GM12878 (cell line): ENCODE results near the gene CIAO1. TPM values are rescaled to one million over a fixed set of nuclear protein-coding genes. Genes with fewer than 3 reads are reported as not detected.

Source experiments
- ATAC-seq: fragments of 200-7000 bp; cut with Tn5 transposase; 3 replicates; pipeline ENCODE4 v1.9.1; 2020; ENCODE audit warnings: mild to moderate bottlenecking, moderate library complexity
- BruUV-seq: library from RNA; stranded (reverse); fragments of 400-500 nt; replicated peaks from 2 replicates; lab custom pipeline; 2021; lab: Mats Ljungman, UMichigan
- CTCF ChIA-PET: fragments of 300-600 bp; sonication (Branson Sonifier 250); formaldehyde crosslinking; extraction: SDS; loops from one replicate; lab custom pipeline; 2021; ENCODE audit warnings: inconsistent platforms; lab: Yijun Ruan, JAX
- POLR2A ChIA-PET: fragments of 350-600 bp; formaldehyde crosslinking; extraction: SDS; loops from one replicate; lab custom pipeline; 2021; ENCODE audit warnings: inconsistent platforms; lab: Charles Lee
- RAD21 ChIA-PET: fragments of 300-600 bp; sonication (Branson Sonifier 250); formaldehyde crosslinking; loops from one replicate; lab custom pipeline; 2023; ENCODE audit warnings: antibody characterized with exemption; ENCODE audit not compliant: unreplicated experiment; lab: Charles Lee
- SMC1A ChIA-PET: fragments of 300-600 bp; sonication (Branson Sonifier 250); formaldehyde crosslinking; loops from one replicate; lab custom pipeline; 2023; ENCODE audit not compliant: unreplicated experiment, uncharacterized antibody; lab: Charles Lee
- DNase-seq: peaks from one replicate; pipeline ENCODE4 v3.0.0-alpha.2; 2011; ENCODE audit warnings: low read depth, low spot score
- FAIRE-seq: peaks from 3 replicates; lab custom pipeline; 2011; peaks lifted over from hg19 to GRCh38; lab: Jason Lieb, UNC
- H2AFZ ChIP-seq: 2 replicates; pipeline ENCODE4 v1.6.0; 2011; ENCODE audit warnings: low read depth, low read length, control low read depth; ENCODE audit not compliant: control insufficient read depth
- H3K27ac ChIP-seq: 2 replicates; pipeline ENCODE4 v1.5.1; 2011; ENCODE audit warnings: control low read depth; ENCODE audit not compliant: control insufficient read depth, insufficient read depth
- H3K27me3 ChIP-seq, 2 experiments: replicated peaks in 1 of 2; 2 replicates each; pipeline versions ENCODE4 v1.6.0 to v1.6.1; 2011; ENCODE audit warnings: low read length in 1 of 2; ENCODE audit not compliant: control insufficient read depth in 2 of 2, insufficient read depth in 2 of 2
- H3K36me3 ChIP-seq, 2 experiments: 2 replicates each; pipeline ENCODE4 v1.5.1; 2011; ENCODE audit warnings: low read length in 1 of 2; ENCODE audit not compliant: control insufficient read depth in 2 of 2, insufficient read depth in 2 of 2
- H3K4me1 ChIP-seq: 2 replicates; pipeline ENCODE4 v1.6.1; 2011; ENCODE audit warnings: mild to moderate bottlenecking, low read length, moderate library complexity, mixed read lengths; ENCODE audit not compliant: control insufficient read depth, insufficient read depth
- H3K4me2 ChIP-seq: 2 replicates; pipeline ENCODE4 v1.6.0; 2011; ENCODE audit warnings: control low read depth; ENCODE audit not compliant: control insufficient read depth, insufficient read depth
- H3K4me3 ChIP-seq: fragments of 200-600 bp; sonication (generic); 2 replicates; pipeline ENCODE4 v1.5.1; 2016
- H3K79me2 ChIP-seq: 2 replicates; pipeline ENCODE4 v1.6.0; 2011; ENCODE audit warnings: low read length; ENCODE audit not compliant: control insufficient read depth, insufficient read depth
- H3K9ac ChIP-seq: 2 replicates; pipeline ENCODE4 v1.8.0; 2011; ENCODE audit warnings: low read length, control low read depth, mixed read lengths; ENCODE audit not compliant: control insufficient read depth, insufficient read depth
- H3K9me3 ChIP-seq: replicated peaks from 3 replicates; pipeline ENCODE4 v1.5.1; 2011; ENCODE audit warnings: mild to moderate bottlenecking, low read length; ENCODE audit not compliant: control insufficient read depth, insufficient read depth
- H4K20me1 ChIP-seq: 2 replicates; pipeline ENCODE4 v1.6.0; 2011; ENCODE audit not compliant: control insufficient read depth, insufficient read depth
- EED ChIP-seq: sonication (generic); IDR thresholded peaks from 2 replicates; pipeline ENCODE4 v1.6.1; 2016; ENCODE audit warnings: antibody characterized with exemption, low read depth
- ESRRA ChIP-seq: IDR thresholded peaks from 2 replicates; pipeline ENCODE4 v1.6.1; 2012; ENCODE audit warnings: mild to moderate bottlenecking, low read length, improper control_type of control experiment
- GABPA ChIP-seq: IDR thresholded peaks from 2 replicates; pipeline ENCODE4 v1.6.1; 2014; ENCODE audit warnings: antibody characterized with exemption, low read depth, mild to moderate bottlenecking, inconsistent platforms
- IKZF1 ChIP-seq: fragments of 450-650 bp; conservative IDR thresholded peaks from 2 replicates; pipeline ENCODE4 v1.6.1; 2017; ENCODE audit warnings: antibody characterized with exemption, mild to moderate bottlenecking
- KLF5 ChIP-seq: fragments of 450-650 bp; IDR thresholded peaks from 2 replicates; pipeline ENCODE4 v1.6.1; 2014; ENCODE audit warnings: mild to moderate bottlenecking; ENCODE audit not compliant: partially characterized antibody
- MYC ChIP-seq: IDR thresholded peaks from 2 replicates; pipeline ENCODE4 v1.6.1; 2011; ENCODE audit warnings: mild to moderate bottlenecking, low read length, moderate library complexity, inconsistent platforms; ENCODE audit not compliant: insufficient read depth, insufficient replicate concordance, insufficient read length, severe bottlenecking
- NFYA ChIP-seq: IDR thresholded peaks from 2 replicates; pipeline ENCODE4 v1.6.1; 2011; ENCODE audit warnings: low read depth, mild to moderate bottlenecking, low read length, improper control_type of control experiment, borderline replicate concordance
- RBBP5 ChIP-seq: fragments of 200-600 bp; sonication (generic); conservative IDR thresholded peaks from 2 replicates; pipeline ENCODE4 v1.6.1; 2016
- RCOR1 ChIP-seq: conservative IDR thresholded peaks from 2 replicates; pipeline ENCODE4 v1.6.1; 2012; ENCODE audit warnings: low read depth, low read length, improper control_type of control experiment
- RFX5 ChIP-seq: IDR thresholded peaks from 2 replicates; pipeline ENCODE4 v1.6.1; 2011; ENCODE audit warnings: low read depth, low read length, improper control_type of control experiment
- SP1 ChIP-seq: IDR thresholded peaks from one replicate; pipeline ENCODE4 v1.6.1; 2011; ENCODE audit warnings: low read depth, low read length
- ZNF24 ChIP-seq: fragments of 450-650 bp; IDR thresholded peaks from 2 replicates; pipeline ENCODE4 v1.6.1; 2017; ENCODE audit warnings: antibody characterized with exemption, mild to moderate bottlenecking
- WGBS: methylation state at CpG from one replicate; pipeline ENCODE4 v1.1.6; 2016; ENCODE audit warnings: low lambda C conversion rate; ENCODE audit not compliant: insufficient replicate concordance, insufficient coverage; ENCODE audit errors: missing lambda C conversion rate; 5-methylcytosine and 5-hydroxymethylcytosine counted together
- in situ Hi-C: fragments of 300-500 bp; cut with MboI; formaldehyde crosslinking; loops from 9 replicates; pipeline ENCODE4 v1.14.3; 2018; ENCODE audit warnings: mixed read lengths
- intact Hi-C: fragments of 100-400 bp; cut with micrococcal nuclease; formaldehyde crosslinking; loops from one replicate; pipeline ENCODE4 v1.14.2; 2022; ENCODE audit not compliant: unreplicated experiment
- polyA plus RNA-seq, 11 experiments: library from polyadenylated mRNA; depleted of rRNA in 4 of 11; unstranded in 6 of 11; stranded (reverse) in 5 of 11; fragments of >200 nt; fragmentation: Nextera tagmentation in 4 of 11; fragmentation: Illumina TruSeq in 1 of 11; extraction: Ambion mirVana in 4 of 11; extraction: Trizol in 1 of 11; gene quantifications; 1 replicate in 1 of 11; 2 replicates in 10 of 11; pipeline versions ENCODE4 v1.2.1 to v1.2.3, GENCODE V29; 2011 to 2016; ENCODE audit warnings: inconsistent platforms in 2 of 11, missing spikeins in 2 of 11, low read depth in 1 of 11
- total RNA-seq, 4 experiments: library from RNA; depleted of rRNA in 3 of 4; stranded (reverse); fragments of >200 nt in 3 of 4; fragmentation: Illumina TruSeq in 1 of 4; extraction: Trizol in 1 of 4; gene quantifications; 2 replicates each; pipeline versions ENCODE4 v1.2.1 to v1.2.3, GENCODE V29; 2013 to 2021
- TF ChIP-seq, protein P1 (sequence below): IDR thresholded peaks from 2 replicates; pipeline ENCODE4 v1.6.1; 2011; ENCODE audit warnings: low read depth, low read length, improper control_type of control experiment, borderline replicate concordance
- TF ChIP-seq, protein P2 (sequence below): fragments of 450-650 bp; formaldehyde crosslinking; IDR thresholded peaks from 2 replicates; pipeline ENCODE4 v1.4.0; 2022; ENCODE audit warnings: mild to moderate bottlenecking, moderate library complexity
- TF ChIP-seq, protein P3 (sequence below): fragments of 450-650 bp; IDR thresholded peaks from 2 replicates; pipeline ENCODE4 v1.6.1; 2017; ENCODE audit warnings: mild to moderate bottlenecking, low read depth, inconsistent platforms; ENCODE audit not compliant: poor library complexity, severe bottlenecking

CIAO1 gene
- total and polyA plus RNA-seq, 10 of the 15 experiments (the other 5 are each of a cell fraction or from before 2014, with no cell fraction given), result 8.3 to 89.4 (median 63.4) TPM

DNA sequence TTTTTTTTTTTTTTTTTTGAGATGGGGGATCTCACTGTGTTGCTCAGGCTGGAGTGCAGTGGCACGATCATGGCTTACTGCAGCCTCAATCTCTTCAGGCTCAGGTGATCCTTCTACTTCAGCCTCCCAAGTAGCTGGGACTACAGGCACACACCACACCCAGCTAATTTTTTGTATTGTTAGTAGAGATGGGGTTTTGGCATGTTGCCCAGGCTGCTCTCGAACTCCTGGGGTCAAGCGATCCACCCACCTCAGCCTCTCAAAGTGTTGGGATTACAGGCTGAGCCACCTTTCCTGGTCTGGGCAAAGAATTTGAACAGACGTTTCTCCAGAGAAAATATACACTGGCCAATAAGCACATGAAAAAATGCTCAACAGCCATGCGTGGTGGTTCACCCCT is 42.2 kb downstream of the CIAO1 start (continued):
- TF ChIP-seq, protein P1, sequence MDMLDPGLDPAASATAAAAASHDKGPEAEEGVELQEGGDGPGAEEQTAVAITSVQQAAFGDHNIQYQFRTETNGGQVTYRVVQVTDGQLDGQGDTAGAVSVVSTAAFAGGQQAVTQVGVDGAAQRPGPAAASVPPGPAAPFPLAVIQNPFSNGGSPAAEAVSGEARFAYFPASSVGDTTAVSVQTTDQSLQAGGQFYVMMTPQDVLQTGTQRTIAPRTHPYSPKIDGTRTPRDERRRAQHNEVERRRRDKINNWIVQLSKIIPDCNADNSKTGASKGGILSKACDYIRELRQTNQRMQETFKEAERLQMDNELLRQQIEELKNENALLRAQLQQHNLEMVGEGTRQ, result no peak
- no peak for TF ChIP-seq RCOR1
- TF ChIP-seq SP1, result no peak

DNA sequence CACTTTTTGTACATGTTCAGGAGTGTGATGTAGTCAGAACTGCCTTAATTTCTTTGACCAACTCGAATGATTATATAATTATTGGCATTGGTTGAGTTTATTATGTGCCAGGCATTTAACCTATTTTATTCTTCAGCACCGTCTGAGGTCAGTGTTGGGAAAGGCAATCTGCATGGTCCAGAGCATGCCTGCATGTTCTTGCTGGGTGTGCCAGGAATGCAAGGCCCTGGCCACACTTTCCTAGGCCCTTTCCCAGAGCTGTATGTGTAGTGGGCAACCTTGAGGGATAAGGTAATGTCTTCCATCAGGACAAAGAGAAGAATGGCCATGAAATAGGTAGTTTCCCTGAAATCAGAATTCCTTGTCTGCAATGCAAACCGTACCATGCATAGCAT is 49.0 kb downstream of the CIAO1 start:
- SMC1A ChIA-PET, result interaction anchor here (1.2 to 13.4 kb wide), 2 partner anchors 9 to 23 kb away, joined by 3 to 231 read pairs; partner anchors contain the start of gene NCAPH
- no peak for DNase-seq
- peaks cover 16% of the 10 kb centered on the region for H3K4me1 ChIP-seq
- intact Hi-C loops, result no loop called here
- H3K79me2 ChIP-seq, result peaks cover 8% of the 10 kb centered on the region
- in situ Hi-C loops, result no loop called here
- no TSS peak for BruUV-seq
- H3K9me3 ChIP-seq, result no peaks in the 10 kb centered on the region
- no peak overlapping the region for H2AFZ ChIP-seq
- POLR2A ChIA-PET, result interaction anchor here (0.6 to 1.6 kb wide), 3 partner anchors 9 to 471 kb away, joined by 3 to 11 read pairs (median 5); partner anchors contain the start of genes ITPRIPL1 and SNRNP200
- ATAC-seq, result no peak
- CTCF ChIA-PET, result interaction anchor here (1.6 to 1.7 kb wide), 2 partner anchors 10 to 21 kb away, joined by 4 read pairs; partner anchors contain the start of gene NCAPH
- H3K27ac ChIP-seq, result no peak overlapping the region
- FAIRE-seq, result no peak
- no peaks in the 10 kb centered on the region for H4K20me1 ChIP-seq
- WGBS, result 84% methylated on average over 3 of the region's 3 CpGs
- no peaks in the 10 kb centered on the region for H3K36me3 ChIP-seq
- TF ChIP-seq GABPA, result no peak
- no peak for TF ChIP-seq NFYA
- no peak for TF ChIP-seq KLF5
- no peak for TF ChIP-seq MYC
- TF ChIP-seq RFX5, result no peak
- TF ChIP-seq IKZF1, result no peak
- TF ChIP-seq, protein P2, sequence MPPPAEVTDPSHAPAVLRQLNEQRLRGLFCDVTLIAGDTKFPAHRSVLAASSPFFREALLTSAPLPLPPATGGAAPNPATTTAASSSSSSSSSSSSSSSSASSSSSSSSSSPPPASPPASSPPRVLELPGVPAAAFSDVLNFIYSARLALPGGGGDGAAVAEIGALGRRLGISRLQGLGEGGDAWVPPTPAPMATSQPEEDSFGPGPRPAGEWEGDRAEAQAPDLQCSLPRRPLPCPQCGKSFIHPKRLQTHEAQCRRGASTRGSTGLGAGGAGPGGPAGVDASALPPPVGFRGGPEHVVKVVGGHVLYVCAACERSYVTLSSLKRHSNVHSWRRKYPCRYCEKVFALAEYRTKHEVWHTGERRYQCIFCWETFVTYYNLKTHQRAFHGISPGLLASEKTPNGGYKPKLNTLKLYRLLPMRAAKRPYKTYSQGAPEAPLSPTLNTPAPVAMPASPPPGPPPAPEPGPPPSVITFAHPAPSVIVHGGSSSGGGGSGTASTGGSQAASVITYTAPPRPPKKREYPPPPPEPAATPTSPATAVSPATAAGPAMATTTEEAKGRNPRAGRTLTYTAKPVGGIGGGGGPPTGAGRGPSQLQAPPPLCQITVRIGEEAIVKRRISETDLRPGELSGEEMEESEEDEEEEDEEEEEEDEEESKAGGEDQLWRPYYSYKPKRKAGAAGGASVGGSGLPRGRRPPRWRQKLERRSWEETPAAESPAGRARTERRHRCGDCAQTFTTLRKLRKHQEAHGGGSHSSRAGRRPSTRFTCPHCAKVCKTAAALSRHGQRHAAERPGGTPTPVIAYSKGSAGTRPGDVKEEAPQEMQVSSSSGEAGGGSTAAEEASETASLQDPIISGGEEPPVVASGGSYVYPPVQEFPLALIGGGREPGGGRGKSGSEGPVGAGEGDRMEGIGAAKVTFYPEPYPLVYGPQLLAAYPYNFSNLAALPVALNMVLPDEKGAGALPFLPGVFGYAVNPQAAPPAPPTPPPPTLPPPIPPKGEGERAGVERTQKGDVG (CRISPR knock-in tag), result no peak
- TF ChIP-seq ZNF24, result no peak
- no peak for TF ChIP-seq ESRRA
- TF ChIP-seq, protein P3, sequence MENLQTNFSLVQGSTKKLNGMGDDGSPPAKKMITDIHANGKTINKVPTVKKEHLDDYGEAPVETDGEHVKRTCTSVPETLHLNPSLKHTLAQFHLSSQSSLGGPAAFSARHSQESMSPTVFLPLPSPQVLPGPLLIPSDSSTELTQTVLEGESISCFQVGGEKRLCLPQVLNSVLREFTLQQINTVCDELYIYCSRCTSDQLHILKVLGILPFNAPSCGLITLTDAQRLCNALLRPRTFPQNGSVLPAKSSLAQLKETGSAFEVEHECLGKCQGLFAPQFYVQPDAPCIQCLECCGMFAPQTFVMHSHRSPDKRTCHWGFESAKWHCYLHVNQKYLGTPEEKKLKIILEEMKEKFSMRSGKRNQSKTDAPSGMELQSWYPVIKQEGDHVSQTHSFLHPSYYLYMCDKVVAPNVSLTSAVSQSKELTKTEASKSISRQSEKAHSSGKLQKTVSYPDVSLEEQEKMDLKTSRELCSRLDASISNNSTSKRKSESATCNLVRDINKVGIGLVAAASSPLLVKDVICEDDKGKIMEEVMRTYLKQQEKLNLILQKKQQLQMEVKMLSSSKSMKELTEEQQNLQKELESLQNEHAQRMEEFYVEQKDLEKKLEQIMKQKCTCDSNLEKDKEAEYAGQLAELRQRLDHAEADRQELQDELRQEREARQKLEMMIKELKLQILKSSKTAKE, result no peak
- no peak for TF ChIP-seq EED
- no peak for TF ChIP-seq RBBP5
- H3K4me3 ChIP-seq, result no peak overlapping the region
- no peaks in the 10 kb centered on the region for H3K27me3 ChIP-seq
- H3K4me2 ChIP-seq, result no peak overlapping the region
- H3K9ac ChIP-seq, result no peak overlapping the region
- RAD21 ChIA-PET, result interaction anchor here (0.8 to 1.5 kb wide), 2 partner anchors 9 to 21 kb away, joined by 5 to 7 read pairs; partner anchors contain the start of genes ITPRIPL1 and NCAPH
